SK-N-MC (cell line): ENCODE results near the gene ZHX3.
"Not testable (repeated sequence)": the region's sequence is repeated elsewhere in the genome, so short reads cannot be mapped to it uniquely, and the experiment has no call there.

Source experiments
- DNase-seq: peaks from one replicate; pipeline ENCODE4 v3.0.0-alpha.2; 2011; ENCODE audit warnings: low read depth, low spot score
- H3K27ac ChIP-seq: fragments of 200-600 bp; sonication (generic); 2 replicates; pipeline ENCODE4 v1.5.1; 2016; ENCODE audit warnings: mixed run types
- H3K36me3 ChIP-seq: fragments of 200-600 bp; sonication (generic); 2 replicates; pipeline ENCODE4 v1.6.1; 2017; ENCODE audit warnings: antibody characterized with exemption, low read length, mixed read lengths; ENCODE audit not compliant: insufficient read depth
- H3K4me3 ChIP-seq: fragments of 200-600 bp; sonication (generic); 2 replicates; pipeline ENCODE4 v1.5.1; 2016
- H3K9ac ChIP-seq: fragments of 200-600 bp; sonication (generic); 2 replicates; pipeline ENCODE4 v1.8.0; 2017; ENCODE audit warnings: mixed run types, mixed read lengths; ENCODE audit not compliant: insufficient read length
- H3K9me3 ChIP-seq: fragments of 200-600 bp; sonication (generic); 2 replicates; pipeline ENCODE4 v1.6.1; 2017; ENCODE audit warnings: low read depth, mild to moderate bottlenecking, antibody characterized with exemption, low read length, moderate library complexity, mixed read lengths
- EZH2 ChIP-seq: fragments of 200-600 bp; sonication (generic); IDR thresholded peaks from one replicate; pipeline ENCODE4 v1.6.1; 2017; ENCODE audit warnings: antibody characterized with exemption
- FOXP2 ChIP-seq: optimal IDR thresholded peaks from 2 replicates; pipeline ENCODE3; 2011; ENCODE audit warnings: mild to moderate bottlenecking, moderate library complexity; ENCODE audit not compliant: insufficient read depth; ENCODE audit errors: extremely low read length, control extremely low read depth
- POLR2AphosphoS5 ChIP-seq: IDR thresholded peaks from 2 replicates; pipeline ENCODE4 v1.6.1; 2012; ENCODE audit warnings: mild to moderate bottlenecking, low read depth, low read length, borderline replicate concordance

The ZHX3 gene

DNA sequence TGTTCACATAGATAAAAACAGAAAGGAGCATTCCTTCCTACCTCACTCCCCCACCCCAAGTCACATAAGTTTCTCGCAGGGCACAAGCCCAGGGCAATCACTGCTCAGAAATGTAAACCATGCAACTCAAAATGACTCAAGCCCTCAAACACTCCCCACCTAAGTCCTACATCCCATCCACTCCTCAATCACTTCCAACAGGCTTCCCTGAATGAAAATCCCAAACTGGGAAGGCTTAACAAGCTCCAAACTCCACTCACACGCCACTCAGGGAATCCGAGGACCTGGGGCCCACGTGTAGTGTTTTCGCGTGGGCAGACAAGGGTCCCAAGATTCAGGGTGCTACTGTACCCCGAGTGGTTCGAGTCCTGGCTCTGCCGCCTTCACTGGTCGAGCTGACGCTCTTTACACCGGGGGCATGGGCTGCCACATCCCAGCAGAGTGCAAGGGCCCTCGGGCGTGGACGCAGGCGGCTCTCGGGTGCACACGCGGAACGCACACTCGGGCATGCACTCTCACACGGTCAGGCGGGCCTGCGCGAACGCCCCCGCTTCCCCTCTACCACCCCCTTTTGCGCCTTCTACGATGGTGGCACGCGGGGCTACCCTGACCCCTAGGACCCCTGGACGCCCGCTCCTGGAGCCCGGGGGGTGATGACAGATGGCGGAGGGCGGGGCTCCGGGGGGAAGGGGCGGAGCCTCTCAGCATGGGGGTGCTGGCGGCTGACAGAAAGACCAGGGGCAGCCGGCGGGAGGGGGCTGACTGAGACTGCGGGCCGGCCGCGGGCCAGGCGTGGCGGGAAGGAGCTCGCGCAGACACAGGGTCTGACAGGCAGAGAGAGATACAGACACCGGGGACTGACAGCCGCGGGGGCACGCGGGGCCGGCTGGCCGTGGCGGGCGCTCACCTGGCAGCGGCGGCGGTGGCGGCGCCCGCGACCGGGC is 657 bp downstream of the ZHX3 start:
- Histone ChIP-seq H3K36me3 (peaks cover 6% of the 10 kb centered on the region; the same call in 1 of the 2 replicates), H3K9me3 (no peaks in the 10 kb centered on the region), H3K4me3 (peak overlapping the region; percentile 89), H3K27ac (0 out of 2 replicates have a peak overlapping the region, but pooled peaks have one; percentile 12), H3K9ac (peak overlapping the region; percentile 82)
- DNase-seq, result no peak
- no peak for TF ChIP-seq EZH2
- TF ChIP-seq POLR2AphosphoS5, result no peak; the same call in 1 of the 2 replicates
- no peak for TF ChIP-seq FOXP2

DNA sequence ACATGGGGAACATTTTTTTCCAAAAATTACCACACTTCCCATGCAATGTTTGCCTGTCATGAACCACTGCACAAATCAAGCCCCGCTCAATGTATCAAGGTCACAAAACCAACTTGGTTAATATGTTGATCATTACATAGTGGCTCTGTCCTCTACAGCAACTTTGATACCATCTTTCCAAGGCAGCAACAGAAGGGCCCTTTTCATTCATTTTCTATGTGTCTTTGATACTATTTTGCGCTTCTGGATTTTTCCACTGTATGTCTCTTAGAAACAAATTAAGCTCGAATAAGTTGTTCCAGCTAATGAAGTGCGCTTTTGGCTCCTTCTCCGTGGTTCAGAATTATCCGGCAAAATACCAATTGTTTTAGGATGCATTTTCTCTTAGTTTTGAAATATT is 1.5 kb downstream of the ZHX3 start:
- peaks cover 6% of the 10 kb centered on the region; the same call in 1 of the 2 replicates for H3K36me3 ChIP-seq
- TF ChIP-seq EZH2 (no peak), POLR2AphosphoS5 (no peak), FOXP2 (no peak)
- no peaks in the 10 kb centered on the region for H3K9me3 ChIP-seq
- peak overlapping the region; percentile 89 for H3K4me3 ChIP-seq
- H3K9ac ChIP-seq, result peak overlapping the region; percentile 82
- H3K27ac ChIP-seq, result peak overlapping the region; percentile 35; the same call in 1 of the 2 replicates
- DNase-seq, result no peak

DNA sequence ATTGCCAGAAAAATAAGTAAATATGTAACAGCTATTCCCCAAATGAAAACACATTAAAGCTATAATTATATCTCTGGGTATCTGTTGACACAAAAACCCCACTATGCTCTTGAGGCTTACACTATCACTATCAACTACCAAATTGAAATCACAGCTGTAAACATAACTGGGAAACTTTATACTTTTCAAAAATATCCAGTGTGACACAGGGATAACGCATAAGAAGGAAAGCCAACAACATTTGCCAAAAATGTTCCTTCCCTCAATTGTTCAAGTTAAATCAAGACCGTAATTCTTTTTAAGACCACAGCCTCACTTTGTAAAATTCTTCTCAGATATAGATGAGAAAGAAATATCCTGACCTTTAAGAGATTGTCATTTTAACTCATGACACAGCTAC is 3.1 kb downstream of the ZHX3 start:
- H3K36me3 ChIP-seq, result peaks cover 6% of the 10 kb centered on the region; the same call in 1 of the 2 replicates
- no peaks in the 10 kb centered on the region for H3K9me3 ChIP-seq
- no peak overlapping the region for H3K9ac ChIP-seq
- H3K4me3 ChIP-seq, result no peak overlapping the region
- DNase-seq, result no peak
- TF ChIP-seq FOXP2 (no peak), POLR2AphosphoS5 (no peak), EZH2 (no peak)
- H3K27ac ChIP-seq, result no peak overlapping the region

DNA sequence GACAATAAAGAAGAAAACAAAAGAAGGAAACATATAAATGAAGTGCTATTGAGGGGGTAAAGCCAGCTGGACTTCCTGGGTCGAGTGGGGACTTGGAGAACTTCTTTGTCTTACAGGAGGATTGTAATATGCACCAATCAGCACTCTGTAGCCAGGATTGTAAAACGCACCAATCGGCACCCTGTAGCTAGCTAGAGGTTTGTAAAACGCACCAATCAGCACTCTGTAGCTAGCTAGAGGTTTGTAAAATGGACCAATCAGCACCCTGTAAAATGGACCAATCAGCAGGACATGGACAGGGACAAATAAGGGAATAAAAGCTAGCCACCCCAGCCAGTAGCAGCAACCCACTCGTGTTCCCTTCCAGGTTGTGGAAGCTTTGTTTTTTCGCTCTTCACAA is 5.5 kb downstream of the ZHX3 start:
- not testable (repeated sequence) for DNase-seq, H3K9ac ChIP-seq, H3K4me3 ChIP-seq, H3K36me3 ChIP-seq, H3K9me3 ChIP-seq, H3K27ac ChIP-seq

DNA sequence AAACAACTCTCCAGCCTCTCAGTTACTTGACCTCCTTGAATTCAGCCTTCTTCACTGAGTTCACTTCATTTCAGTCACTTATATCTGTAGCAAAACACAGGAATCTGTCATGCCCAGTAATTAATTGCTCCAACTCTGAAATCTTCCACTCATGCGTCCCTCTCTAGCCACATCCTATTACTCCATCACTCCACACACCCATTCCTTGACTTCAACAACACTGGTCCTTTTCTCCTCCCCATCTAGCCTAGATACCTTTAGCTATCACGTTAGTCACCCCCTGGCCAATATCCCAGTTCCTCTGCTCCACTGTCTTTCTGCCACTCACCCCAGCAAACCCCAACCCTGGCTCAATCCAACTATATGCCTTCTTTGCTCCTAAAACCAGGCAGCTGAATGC is 7.7 kb downstream of the ZHX3 start:
- TF ChIP-seq POLR2AphosphoS5 (no peak), FOXP2 (no peak), EZH2 (no peak)

DNA sequence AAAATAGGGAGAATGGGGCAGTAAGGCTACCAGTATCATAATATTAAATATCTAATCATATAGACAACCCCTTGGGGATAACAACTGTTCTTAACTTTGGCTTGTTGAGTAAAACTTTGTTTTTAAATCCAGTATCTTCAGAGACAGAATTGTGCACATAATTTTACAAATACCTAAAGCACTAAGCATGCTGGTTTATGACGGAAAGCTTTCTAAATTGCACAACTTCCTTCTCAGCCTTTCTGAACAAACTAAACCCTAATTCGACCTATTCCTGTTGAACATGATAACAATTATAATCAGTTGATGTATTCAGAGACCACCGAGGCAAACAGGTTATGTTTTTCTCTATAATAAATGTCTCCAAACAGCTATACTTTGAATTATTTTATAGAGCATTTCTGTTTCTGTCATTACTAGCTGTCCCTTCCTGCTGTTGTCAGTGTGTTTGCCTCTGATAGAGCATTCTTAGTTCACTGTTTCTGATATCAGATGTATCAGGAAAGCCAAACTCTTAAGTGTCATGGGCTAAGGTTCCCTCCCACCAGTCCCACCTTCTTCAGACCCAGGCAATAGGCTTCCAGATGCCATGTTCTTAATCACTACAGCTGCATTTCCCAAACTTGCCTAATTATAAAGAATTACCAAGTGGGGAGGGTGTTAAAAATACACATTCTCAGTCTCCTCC is 8.7 kb downstream of the ZHX3 start:
- DNase-seq, result no peak
- Histone ChIP-seq H3K9ac (no peak overlapping the region), H3K4me3 (no peak overlapping the region), H3K9me3 (no peaks in the 10 kb centered on the region), H3K36me3 (peaks cover 6% of the 10 kb centered on the region; the same call in 1 of the 2 replicates), H3K27ac (no peak overlapping the region)
- TF ChIP-seq FOXP2 (no peak), EZH2 (no peak), POLR2AphosphoS5 (no peak)

More for the DNA sequence above, 7.7 kb downstream of the ZHX3 start:
- Histone ChIP-seq H3K9me3 (no peaks in the 10 kb centered on the region), H3K36me3 (peaks cover 6% of the 10 kb centered on the region; the same call in 1 of the 2 replicates), H3K27ac (no peak overlapping the region), H3K9ac (no peak overlapping the region), H3K4me3 (no peak overlapping the region)
- no peak for DNase-seq

DNA sequence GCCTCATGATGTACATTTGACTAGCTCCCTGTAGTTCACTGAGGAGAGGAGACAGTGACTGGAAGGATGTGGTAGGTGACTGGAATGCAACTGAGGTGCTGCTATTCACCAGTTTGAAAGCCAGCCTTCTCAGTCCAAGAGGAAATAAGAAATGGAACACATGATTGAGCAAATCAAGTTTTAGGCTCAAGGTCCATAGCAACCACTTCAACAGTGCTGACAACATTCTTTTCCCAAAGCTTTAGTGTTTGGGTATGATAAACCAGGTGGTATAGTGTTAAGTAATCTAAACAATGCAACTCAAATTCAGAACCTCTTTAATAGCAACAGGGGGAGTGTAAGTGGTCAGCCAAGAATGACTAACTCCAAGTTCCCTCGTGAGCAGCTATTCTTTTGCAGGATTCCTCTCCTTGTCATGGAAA is 9.2 kb downstream of the ZHX3 start:
- H3K36me3 ChIP-seq, result peaks cover 6% of the 10 kb centered on the region; the same call in 1 of the 2 replicates
- TF ChIP-seq EZH2, result no peak
- no peak for TF ChIP-seq POLR2AphosphoS5
- TF ChIP-seq FOXP2, result no peak
- no peak for DNase-seq
- H3K9ac ChIP-seq, result no peak overlapping the region
- no peak overlapping the region for H3K4me3 ChIP-seq
- H3K27ac ChIP-seq, result no peak overlapping the region
- H3K9me3 ChIP-seq, result no peaks in the 10 kb centered on the region

DNA sequence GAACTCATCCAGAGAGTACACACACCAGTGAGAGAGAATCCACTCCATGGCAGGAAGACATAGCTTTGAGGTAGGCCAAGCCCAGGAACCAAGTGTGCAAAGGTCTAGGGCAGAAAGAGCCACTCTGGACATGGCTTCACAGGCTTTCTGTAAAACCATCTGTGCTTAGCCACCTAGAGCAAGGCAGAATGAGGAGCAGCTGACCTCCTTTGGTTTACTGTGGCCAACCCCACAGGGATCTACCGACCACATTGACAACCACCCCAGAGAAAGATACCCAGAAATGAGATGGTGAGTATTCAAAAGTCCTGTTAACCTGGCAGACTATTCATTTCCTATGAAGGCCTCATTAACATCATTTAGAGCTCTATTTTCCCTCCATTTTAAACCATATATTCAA is 10.5 kb downstream of the ZHX3 start:
- no peaks in the 10 kb centered on the region for H3K9me3 ChIP-seq
- TF ChIP-seq EZH2 (no peak), FOXP2 (no peak), POLR2AphosphoS5 (no peak)
- DNase-seq, result no peak
- H3K27ac ChIP-seq, result no peak overlapping the region
- H3K4me3 ChIP-seq, result no peak overlapping the region
- H3K36me3 ChIP-seq, result no peaks in the 10 kb centered on the region
- H3K9ac ChIP-seq, result no peak overlapping the region
